K562 (cell line): ENCODE results near the gene PCSK6. TPM values are rescaled to one million over a fixed set of nuclear protein-coding genes. Genes with fewer than 3 reads are reported as not detected.

Source experiments
- AFF1 ChIP-seq, 2 experiments: fragments of 450-650 bp; IDR thresholded peaks; 2 replicates each; pipeline ENCODE4 v1.6.1; 2018; ENCODE audit warnings: mild to moderate bottlenecking in 2 of 2, low read depth in 1 of 2; ENCODE audit not compliant: partially characterized antibody in 2 of 2
- ARID1B ChIP-seq: fragments of 450-650 bp; IDR thresholded peaks from 2 replicates; pipeline ENCODE4 v1.6.1; 2016; ENCODE audit warnings: antibody characterized with exemption, mild to moderate bottlenecking, inconsistent platforms
- ATF1 ChIP-seq, 2 experiments: fragments of 450-650 bp in 1 of 2; IDR thresholded peaks; 2 replicates each; pipeline ENCODE4 v1.6.1; 2016; ENCODE audit warnings: missing compliant biosample characterization in 1 of 2, missing genetic modification characterization in 1 of 2
- CCAR2 ChIP-seq: fragments of 200-400 bp; formaldehyde crosslinking; IDR thresholded peaks from 2 replicates; pipeline ENCODE4 v1.6.1; 2017; ENCODE audit warnings: mild to moderate bottlenecking, low read depth, low read length
- ETV1 ChIP-seq: fragments of 450-650 bp; conservative IDR thresholded peaks from 2 replicates; pipeline ENCODE4 v1.6.1; 2016; ENCODE audit warnings: missing genetic modification characterization, control low read depth, low read depth, missing compliant biosample characterization
- FOXK2 ChIP-seq, 2 experiments: fragments of 450-650 bp; IDR thresholded peaks in 1 of 2; conservative IDR thresholded peaks in 1 of 2; 2 replicates each; pipeline ENCODE4 v1.6.1; 2016; ENCODE audit warnings: low read depth in 2 of 2, mild to moderate bottlenecking in 1 of 2
- HDGF ChIP-seq: fragments of 450-650 bp; IDR thresholded peaks from 2 replicates; pipeline ENCODE4 v1.6.1; 2016
- ILK ChIP-seq: fragments of 450-650 bp; IDR thresholded peaks from 2 replicates; pipeline ENCODE4 v1.6.1; 2016; ENCODE audit warnings: missing genetic modification characterization, low read depth, mild to moderate bottlenecking, missing compliant biosample characterization, moderate library complexity, borderline replicate concordance
- MAZ ChIP-seq, 2 experiments: fragments of 450-650 bp in 1 of 2; sonication (generic) in 1 of 2; formaldehyde crosslinking; IDR thresholded peaks in 1 of 2; conservative IDR thresholded peaks in 1 of 2; 2 replicates each; pipeline versions ENCODE4 v1.4.0 to v1.5.0; 2020; ENCODE audit warnings: mild to moderate bottlenecking in 1 of 2, missing genetic modification reagents in 1 of 2
- MCM5 ChIP-seq: fragments of 450-650 bp; IDR thresholded peaks from 2 replicates; pipeline ENCODE4 v1.6.1; 2016; ENCODE audit warnings: low read depth
- MEF2A ChIP-seq: IDR thresholded peaks from 2 replicates; pipeline ENCODE4 v1.6.1; 2011; ENCODE audit warnings: low read depth, mild to moderate bottlenecking, low read length, moderate library complexity; ENCODE audit not compliant: control insufficient read depth
- NCOR1 ChIP-seq: fragments of 450-650 bp; IDR thresholded peaks from 2 replicates; pipeline ENCODE4 v1.6.1; 2016; ENCODE audit warnings: mild to moderate bottlenecking, moderate library complexity
- NEUROD1 ChIP-seq: fragments of 150-350 bp; IDR thresholded peaks from 2 replicates; pipeline ENCODE4 v1.6.1; 2014; ENCODE audit warnings: borderline replicate concordance, low read length, low read depth; ENCODE audit not compliant: partially characterized antibody
- POLR2AphosphoS5 ChIP-seq: IDR thresholded peaks from 2 replicates; pipeline ENCODE4 v1.6.1; 2011; ENCODE audit warnings: mild to moderate bottlenecking, low read depth, low read length, moderate library complexity; ENCODE audit not compliant: control insufficient read depth, insufficient read depth
- RFX7 ChIP-seq: fragments of 250-450 bp; sonication (Bioruptor Pico); IDR thresholded peaks from 2 replicates; pipeline ENCODE4 v1.5.1; 2021; ENCODE audit warnings: mild to moderate bottlenecking
- SMARCE1 ChIP-seq: fragments of 450-650 bp; IDR thresholded peaks from 2 replicates; pipeline ENCODE4 v1.7.1; 2016; ENCODE audit warnings: mild to moderate bottlenecking
- SNAPC5 ChIP-seq: fragments of 250-450 bp; sonication (Bioruptor Pico); IDR thresholded peaks from 2 replicates; pipeline ENCODE4 v1.8.0; 2021; ENCODE audit warnings: moderate library complexity, mild to moderate bottlenecking, inconsistent platforms
- THAP12 ChIP-seq: fragments of 250-450 bp; sonication (Bioruptor Pico); IDR thresholded peaks from 2 replicates; pipeline ENCODE4 v1.9.0; 2021; ENCODE audit warnings: mild to moderate bottlenecking, inconsistent platforms
- ZBTB1 ChIP-seq: sonication (generic); formaldehyde crosslinking; IDR thresholded peaks from 2 replicates; pipeline ENCODE4 v1.8.1; 2023; ENCODE audit warnings: missing genetic modification reagents, low read depth, mild to moderate bottlenecking, borderline replicate concordance
- ZFPM2 ChIP-seq: fragments of 250-450 bp; sonication (Bioruptor Pico); IDR thresholded peaks from 2 replicates; pipeline ENCODE4 v1.5.1; 2022; ENCODE audit warnings: mild to moderate bottlenecking
- ZNF584 ChIP-seq: fragments of 200-800 bp; sonication (Bioruptor generic); IDR thresholded peaks from 2 replicates; pipeline ENCODE4 v1.6.1; 2016; ENCODE audit warnings: low read depth, mild to moderate bottlenecking, missing genetic modification characterization, missing compliant biosample characterization
- polyA plus RNA-seq, 8 experiments: library from polyadenylated mRNA; depleted of rRNA in 4 of 8; stranded (reverse) in 5 of 8; unstranded in 3 of 8; fragments of >200 nt; fragmentation: Nextera tagmentation in 2 of 8; fragmentation: Illumina TruSeq in 1 of 8; extraction: Ambion mirVana in 2 of 8; extraction: Trizol in 1 of 8; gene quantifications; 2 replicates each; pipeline versions ENCODE4 v1.2.1 to v1.2.3, GENCODE V29; 2011 to 2014; ENCODE audit warnings: inconsistent platforms in 1 of 8, missing spikeins in 1 of 8
- total RNA-seq, 7 experiments: library from RNA; depleted of rRNA in 6 of 7; stranded (reverse); fragments of >200 nt in 6 of 7; fragmentation: Illumina TruSeq in 2 of 7; extraction: Trizol in 2 of 7; gene quantifications; 2 replicates each; pipeline versions ENCODE4 v1.2.1 to v1.2.3, GENCODE V29; 2011 to 2021; ENCODE audit warnings: low replicate concordance in 1 of 7

Gene PCSK6
- total and polyA plus RNA-seq, 9 of the 15 experiments (the other 6 are each of a cell fraction or from before 2014, with no cell fraction given) = 2.2 to 32.6 (median 14.5) TPM

GRCh38 chr15:101445562-101446517 is 43.7 kb downstream of the PCSK6 start (continued):
- peak in 1 of 2 experiments; percentile 92 for TF ChIP-seq AFF1 (IDR thresholded peaks at IDR 0.05; ENCODE audit: low read depth in 1 of 2, partially characterized antibody in 2 of 2)
- peak; percentile 90 for TF ChIP-seq SMARCE1
- no peak for TF ChIP-seq RFX7
- no peak for TF ChIP-seq HDGF
- TF ChIP-seq ATF1 (CRISPR knock-in tag; IDR thresholded peaks at IDR 0.05) = no peak
- TF ChIP-seq ATF1 (tag; IDR thresholded peaks at IDR 0.05) = peak; percentile 45
- TF ChIP-seq ZNF584 (CRISPR knock-in tag) = peak; percentile 45; the same call in 1 of the 2 replicates
- peak; percentile 91 for TF ChIP-seq ARID1B
- no peak for TF ChIP-seq ZBTB1 (CRISPR knock-in tag)
- no peak for TF ChIP-seq SNAPC5
- peak; percentile 30 for TF ChIP-seq NEUROD1
- TF ChIP-seq ZFPM2 (CRISPR knock-in tag) = no peak
- peak; percentile 89 for TF ChIP-seq MEF2A
- TF ChIP-seq FOXK2 (conservative IDR thresholded peaks at IDR 0.05 in 1 of 2, IDR thresholded peaks at IDR 0.05 in 1 of 2; ENCODE audit: low read depth in 2 of 2) = peak; percentile 71 to 89
- TF ChIP-seq MCM5 = no peak
- peak; percentile 69 for TF ChIP-seq ETV1 (tag)
- TF ChIP-seq POLR2AphosphoS5 = no peak
- TF ChIP-seq ILK = no peak
- TF ChIP-seq THAP12 (CRISPR knock-in tag) = no peak
- no peak for TF ChIP-seq CCAR2
- TF ChIP-seq NCOR1 = peak; percentile 69
- TF ChIP-seq MAZ (CRISPR knock-in tag; conservative IDR thresholded peaks at IDR 0.05 in 1 of 2, IDR thresholded peaks at IDR 0.05 in 1 of 2) = 0 out of 4 replicates have a peak, but pooled peaks of 1 of the 2 experiments have one; percentile 17
